ENCODE data around the gene SHISAL1. TPM values are rescaled to one million over a fixed set of nuclear protein-coding genes. Genes with fewer than 3 reads are reported as not detected.
"Not testable (repeated sequence)": the region's sequence is repeated elsewhere in the genome, so short reads cannot be mapped to it uniquely, and the experiment has no call there.

The SHISAL1 gene
- polyA plus RNA-seq, 3 donors: 1.4 to 2.7 (median 1.9) TPM

DNA sequence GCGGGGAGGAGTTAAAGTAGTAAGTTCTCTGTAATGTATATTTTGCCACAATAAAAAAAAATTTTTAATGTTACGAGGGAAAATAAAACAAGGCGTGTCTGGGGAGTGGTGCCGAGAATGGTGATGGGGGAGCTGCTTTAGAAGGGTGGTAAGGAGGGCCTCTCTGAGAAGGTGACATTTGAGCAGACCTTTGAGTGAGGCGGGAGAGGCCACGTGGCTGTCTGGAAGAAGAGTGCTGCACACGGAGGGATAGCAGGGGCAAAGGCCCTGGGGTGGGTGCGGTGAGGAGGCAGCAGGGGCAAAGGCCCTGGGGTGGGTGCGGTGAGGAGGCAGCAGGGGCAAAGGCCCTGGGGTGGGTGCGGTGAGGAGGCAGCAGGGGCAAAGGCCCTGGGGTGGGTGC lies 10.4 kb downstream of the SHISAL1 start:
- DNase-seq: not testable (repeated sequence)

DNA sequence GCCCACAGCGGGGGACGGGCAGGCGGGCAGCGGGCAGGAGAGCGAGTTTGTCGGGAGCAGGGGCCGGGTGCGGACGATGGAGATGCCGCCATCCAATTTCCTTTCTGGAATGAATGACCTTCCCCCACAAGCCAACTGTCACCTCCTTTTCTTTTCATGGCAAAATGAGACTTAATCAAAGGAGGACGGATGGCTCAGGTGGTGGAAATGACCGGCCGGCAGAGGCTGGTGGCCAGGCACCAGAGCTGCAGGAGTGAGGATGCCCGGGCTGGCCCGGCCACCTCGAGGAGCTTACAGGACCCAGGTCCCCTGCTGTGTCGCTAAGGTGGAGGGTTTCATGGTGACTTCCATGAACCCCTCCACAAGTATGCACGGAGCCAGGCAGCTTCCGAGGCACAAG lies 11.7 kb downstream of the SHISAL1 start:
- no peak for DNase-seq

DNA sequence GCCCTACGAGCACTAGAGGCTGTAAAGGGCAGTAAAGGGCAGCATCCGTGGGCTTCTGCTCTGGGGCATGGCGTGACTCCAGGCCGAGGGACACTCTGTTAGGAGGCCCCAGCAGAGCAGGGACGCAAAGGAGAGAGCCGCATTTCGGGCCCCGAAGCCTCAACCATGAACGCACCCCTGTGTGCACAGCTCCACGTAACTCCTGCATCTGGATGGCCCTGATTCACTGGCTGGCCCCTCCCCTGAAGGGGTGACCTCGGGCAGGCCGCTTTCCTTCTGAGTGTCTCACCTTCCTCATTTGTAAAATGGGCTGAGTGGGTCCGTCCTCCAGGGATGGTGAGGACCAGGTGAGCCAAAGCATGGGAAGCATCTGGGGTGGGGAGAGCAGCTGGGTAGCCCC lies 13.6 kb downstream of the SHISAL1 start:
- DNase-seq: no peak

DNA sequence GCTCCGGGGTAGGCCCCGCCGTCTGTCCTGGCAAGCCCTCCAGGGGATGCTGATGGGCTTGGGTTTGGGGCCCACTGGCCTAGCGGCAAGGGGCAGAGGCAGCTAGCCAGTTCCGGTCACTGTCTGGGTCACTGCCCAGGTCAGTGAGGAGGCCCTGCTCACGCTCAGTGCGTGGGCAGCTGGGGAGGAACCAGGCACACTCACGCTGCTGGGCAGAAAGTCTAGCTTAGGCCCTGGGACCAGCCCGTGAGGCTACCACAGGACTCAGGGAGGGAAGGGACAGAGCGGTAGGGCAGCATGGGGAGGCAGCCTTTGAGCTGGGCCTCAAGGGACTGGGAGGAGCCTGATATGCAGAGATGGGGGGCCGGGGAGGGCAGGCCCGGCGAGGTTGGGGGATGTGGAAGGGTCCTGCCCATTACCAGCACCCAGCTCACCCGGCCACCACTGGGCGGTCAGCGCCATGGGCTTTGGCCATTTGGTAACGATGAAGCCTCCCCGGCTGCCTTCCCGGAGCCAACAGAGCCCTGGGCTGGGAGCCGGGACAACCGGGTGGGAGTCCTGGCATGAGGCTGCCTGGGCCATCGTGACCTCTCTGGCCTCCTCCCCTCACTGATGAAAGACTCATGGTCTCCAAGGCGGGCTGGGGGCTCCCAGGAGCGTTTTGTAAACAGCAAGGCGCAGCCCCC lies 14.2 kb downstream of the SHISAL1 start:
- DNase-seq: peak; percentile 42

DNA sequence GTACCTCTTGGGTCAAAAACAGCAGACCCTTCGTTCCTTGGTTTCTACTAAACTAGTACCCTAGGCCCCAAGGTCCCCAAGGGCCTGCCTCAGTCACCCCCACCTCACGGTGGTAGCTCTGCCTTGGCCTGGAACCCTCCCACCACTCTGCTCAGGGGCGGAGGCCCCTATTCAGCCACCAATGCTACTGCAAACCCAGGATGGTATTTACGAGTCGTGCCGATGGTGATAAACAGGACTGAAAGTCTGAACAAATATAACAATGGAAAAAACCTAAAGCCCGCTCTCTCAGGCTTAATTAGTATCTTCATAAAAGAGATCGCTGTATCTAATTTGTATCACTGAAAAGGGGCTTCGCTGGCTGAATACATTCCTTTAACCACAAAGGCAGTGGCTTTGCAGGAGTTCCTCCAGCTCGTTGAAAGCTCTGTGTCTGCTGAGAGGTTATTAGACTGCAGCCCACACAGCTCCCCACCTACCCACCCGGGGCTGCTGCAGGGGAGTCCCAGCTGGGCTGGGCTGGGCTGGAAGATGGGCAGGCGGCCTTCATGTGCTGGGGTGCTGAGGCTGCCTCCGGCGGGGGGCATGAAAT lies 15.2 kb downstream of the SHISAL1 start:
- no peak for DNase-seq

DNA sequence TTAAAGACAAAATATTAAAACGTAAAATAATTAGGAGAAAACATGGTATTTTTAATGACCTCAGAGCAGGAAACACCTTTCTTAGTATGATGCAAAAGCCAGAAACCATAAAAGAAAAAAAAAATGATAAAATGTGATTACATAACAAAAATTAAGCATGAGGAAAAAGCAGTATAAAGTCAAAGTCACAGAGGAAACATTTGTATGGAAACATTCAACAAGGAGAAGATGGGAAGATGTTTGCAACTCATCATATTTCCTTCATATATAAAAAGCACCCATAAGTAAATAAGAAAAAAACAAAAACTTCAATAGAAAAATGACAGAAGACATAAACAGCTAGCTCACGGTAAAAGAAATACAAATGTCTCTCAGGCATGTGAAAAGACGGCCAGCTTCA lies 17.3 kb downstream of the SHISAL1 start:
- no peak for DNase-seq

DNA sequence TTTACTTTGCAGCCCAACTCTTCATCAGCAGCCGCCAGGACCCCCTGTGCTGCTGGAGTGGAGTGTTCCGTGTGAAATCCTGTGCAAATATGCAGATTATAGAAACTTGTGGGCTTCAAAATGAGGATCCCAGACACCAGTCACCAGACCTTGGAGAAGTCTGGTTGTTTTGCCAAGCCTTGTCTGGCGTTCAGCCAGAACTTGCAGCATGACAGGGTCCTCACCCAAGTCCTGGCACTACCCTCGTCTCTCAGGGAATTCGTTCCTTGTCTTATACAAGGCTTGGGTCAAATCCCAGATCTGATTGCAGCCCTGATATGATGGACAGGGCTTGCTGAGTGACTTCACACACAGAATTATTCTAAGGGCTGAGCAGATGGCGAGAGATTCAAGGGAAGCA lies 18.9 kb downstream of the SHISAL1 start:
- DNase-seq: no peak

DNA sequence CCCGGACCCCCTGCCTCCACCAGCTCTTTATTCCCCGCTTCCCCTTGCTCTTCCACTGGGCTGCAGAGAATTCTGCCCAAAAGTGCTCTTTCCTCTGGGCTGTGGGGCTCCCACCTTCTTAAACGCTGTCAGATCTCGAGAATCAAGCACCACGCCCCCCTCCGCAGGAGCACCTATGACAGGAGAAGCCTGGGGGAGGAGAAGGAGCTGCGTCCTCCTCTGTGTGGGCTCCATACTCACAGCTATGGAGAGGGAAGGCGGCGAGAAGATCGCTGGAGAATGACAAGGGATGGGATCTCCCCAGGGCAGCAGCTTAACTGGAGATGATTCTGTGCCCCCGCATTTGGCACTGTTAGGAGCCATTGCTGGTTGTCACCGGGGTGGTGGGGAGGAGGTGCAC lies 19.7 kb downstream of the SHISAL1 start:
- no peak for DNase-seq

DNA sequence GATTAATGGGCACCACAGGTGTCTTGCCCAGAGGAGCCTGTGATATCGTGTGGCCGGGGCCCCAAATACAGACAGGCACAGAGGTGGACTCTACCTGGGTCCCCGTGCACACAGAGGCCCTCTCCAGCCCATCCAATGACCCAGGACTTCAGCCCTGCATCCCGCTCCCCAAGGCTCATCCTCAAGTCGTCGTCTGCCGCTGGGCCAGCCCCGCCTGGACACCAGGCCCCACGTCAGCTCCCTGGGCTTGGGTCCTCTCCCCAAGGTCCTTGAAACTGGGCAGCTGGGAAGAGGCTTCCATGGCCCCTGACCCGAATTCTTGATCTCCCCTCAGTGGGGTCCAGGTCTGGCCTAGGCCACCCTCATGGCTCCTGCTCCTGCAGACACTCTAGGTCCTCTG lies 20.2 kb downstream of the SHISAL1 start:
- no peak for DNase-seq

DNA sequence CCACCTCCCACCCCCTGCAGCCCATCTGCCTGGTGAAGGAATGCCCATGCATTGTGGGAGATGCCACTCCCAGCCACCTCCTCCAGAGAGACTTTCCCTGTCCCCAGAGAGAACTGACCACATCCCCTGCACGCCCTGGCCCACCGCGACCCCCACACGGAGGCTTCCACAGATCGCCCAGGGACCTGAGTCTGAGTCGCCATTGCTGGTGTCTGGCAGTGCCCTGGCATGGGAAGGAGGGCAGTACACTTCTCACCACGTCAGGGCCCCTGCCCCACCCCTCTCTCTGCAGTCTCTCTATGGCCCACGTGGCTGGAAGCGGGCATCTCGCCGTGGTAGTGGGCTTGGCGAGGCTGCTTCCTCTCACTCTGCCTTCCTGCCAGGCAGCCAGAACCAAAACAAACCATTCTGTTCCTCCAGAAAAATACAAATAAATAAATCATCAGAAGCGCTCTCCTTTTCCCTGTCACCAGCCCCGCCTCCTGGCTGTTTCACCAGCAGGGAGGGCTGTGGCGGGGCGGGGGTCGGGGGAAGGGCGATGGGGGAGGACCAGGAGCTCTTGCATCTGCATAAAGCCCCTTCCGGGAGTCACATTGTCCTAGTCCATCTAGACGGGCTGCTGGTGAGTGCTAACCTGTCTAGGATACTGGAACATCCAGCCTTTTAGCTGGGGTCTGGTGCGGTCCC lies 20.9 kb downstream of the SHISAL1 start:
- DNase-seq: peak; percentile 50

DNA sequence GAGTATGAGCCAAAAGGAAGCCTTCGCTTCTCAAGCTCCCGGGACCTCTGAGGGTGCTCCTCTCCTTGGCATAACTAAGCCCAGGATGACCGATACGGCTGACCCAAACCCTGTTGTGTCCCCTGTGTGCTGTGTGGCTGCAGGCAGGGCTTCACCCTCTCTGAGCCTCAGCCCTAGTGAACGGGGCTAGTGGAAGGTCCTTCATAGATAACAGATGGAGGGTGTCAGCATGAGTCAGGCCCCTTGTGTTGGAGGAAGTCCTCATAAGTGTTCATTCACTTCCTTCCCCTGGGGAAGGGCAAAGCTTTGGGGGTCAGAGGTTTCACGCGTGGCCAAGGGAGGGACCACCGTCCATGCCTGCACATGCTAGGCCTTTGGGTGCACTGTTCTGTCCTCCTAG lies 21.5 kb downstream of the SHISAL1 start:
- DNase-seq: no peak

DNA sequence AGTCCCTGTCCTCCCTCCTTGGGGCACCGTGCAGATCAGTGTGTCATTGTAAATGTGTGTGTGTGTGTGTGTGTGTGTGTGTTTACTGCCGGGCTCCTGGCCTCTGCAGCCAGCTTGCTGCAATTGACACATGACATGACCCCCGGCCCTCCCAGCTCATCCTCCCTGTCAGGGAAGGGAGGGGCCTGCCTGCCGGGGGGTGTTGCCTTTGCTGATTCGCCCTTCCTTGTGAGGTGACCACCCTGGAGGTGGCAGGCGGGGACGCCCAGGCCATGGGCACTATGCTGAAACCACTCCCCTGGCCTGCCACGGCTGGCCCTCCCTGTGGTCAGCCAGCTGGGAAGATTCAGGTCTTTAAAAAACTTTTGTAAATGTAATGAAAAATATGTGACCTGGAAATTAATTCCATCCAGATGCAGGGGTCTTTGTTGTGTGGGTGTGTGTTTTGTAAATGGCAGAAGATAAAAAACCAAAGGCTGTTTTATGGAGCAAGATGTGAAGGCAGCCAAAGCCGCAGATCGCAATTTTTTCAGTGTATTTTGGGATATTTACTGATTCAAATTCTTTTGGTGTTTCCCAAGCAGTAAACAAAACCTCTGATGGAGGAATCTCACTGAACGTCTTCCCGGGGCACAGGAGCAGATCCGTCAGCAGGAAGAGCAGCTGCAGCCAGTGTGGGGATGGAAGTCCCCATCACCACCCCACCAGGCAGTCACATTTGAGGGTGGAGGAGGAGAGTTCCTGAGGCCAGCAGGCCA lies 23.2 kb downstream of the SHISAL1 start:
- DNase-seq: peak; percentile 49

DNA sequence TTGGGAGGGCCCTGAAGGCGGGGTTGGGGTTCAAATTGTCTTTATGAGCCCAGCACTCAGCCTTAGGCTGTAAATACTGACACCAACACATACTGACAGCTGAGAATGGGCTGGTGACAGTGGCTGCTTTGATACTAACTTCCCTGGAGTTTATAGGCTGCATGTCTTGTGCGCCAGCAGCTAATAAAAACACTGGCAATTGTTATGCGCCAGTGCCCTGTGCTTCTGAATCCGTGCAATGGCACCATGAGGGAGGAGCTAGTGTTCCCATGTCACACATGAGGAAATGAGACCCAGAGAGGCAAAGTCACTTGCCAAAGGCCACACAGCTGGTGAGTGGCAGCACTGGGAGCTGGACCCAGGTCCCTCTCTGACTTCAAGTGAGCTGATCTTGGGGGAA lies 23.8 kb downstream of the SHISAL1 start:
- no peak for DNase-seq

DNA sequence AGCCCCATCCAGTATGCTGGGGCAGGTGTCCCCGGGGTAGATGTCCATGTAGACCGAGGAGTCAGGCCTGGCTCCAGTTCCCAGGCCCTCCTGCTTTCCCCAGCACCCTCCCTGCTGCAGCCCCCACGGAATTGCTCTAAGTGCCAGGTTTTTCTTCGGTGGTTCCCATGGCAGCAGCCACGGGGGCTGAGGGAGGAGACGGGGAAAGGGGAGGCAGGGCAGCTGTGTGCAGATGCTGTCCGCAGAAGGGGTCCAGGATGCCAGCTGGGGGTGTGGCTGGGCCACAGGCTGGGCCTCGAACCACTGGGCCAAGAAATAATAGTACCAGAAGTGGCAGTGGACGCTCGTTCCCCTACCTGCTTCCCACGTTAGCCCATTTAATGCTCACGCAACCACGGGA lies 25.0 kb downstream of the SHISAL1 start:
- DNase-seq: no peak

DNA sequence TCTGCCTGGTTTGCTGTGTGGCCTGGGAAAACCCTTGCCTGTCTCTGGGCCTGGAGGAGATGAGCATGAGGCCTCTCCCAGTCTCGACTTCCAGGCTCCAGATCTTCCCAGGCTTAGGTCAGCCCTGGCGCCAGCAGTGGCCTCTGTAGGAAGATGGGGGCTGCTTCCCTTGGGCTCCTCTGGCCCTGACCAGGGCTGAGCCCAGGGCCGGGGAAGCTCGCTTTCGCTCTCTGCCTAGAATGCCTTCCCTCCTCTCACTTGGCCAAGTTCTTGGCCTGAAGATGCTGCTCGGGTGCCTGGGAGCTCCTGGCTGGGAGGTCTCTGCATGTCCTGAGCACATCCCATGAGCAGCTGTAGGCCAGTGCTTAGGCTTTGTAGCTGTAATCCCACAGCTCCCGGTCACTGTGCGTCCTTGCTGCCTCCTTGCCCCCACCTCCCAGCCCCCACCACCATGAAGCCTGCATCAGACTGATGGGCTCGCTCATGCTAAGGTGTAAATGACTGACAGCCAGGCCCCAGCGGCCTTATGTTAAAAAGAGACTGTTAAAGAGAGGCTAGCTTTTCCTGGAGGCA lies 25.5 kb downstream of the SHISAL1 start:
- DNase-seq: no peak

DNA sequence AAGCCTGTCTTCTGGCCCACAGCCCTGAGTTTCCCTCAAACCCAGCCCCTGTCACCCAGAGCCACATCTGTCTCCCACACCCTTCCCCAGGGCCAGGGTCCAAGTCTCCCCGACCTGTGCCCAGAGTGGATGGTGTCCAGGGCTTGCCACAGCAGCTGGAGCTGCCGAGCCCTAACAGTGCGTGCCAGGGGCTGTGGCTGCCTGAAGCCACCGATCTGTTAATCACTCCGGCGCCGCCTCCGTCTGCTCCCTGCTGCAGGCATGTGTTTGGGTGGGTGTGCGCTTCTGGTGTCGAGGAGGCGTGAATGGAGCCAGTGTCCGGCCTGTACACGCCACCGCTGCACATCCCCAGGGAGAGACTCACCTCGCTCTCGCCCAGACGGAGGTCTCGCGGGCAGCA lies 26.1 kb downstream of the SHISAL1 start:
- no peak for DNase-seq

DNA sequence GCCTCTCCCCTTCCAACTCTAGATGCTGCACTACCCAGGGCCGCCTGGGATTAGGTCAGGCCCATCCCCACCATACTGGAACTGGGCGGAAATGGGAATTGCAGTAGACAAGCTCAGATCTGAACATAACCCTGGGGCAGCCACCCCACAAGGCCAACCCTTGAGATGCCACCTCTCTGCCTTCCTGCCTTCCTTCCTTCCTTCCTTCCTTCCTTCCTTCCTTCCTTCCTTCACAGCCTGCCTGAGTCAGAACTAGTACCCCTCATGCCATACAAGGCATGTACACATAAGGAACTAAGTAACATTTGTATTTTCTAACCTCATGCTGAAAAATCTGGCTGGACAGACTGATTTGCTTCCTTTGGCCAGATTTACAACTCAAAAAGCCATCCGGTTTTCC lies 28.0 kb downstream of the SHISAL1 start:
- no peak for DNase-seq

DNA sequence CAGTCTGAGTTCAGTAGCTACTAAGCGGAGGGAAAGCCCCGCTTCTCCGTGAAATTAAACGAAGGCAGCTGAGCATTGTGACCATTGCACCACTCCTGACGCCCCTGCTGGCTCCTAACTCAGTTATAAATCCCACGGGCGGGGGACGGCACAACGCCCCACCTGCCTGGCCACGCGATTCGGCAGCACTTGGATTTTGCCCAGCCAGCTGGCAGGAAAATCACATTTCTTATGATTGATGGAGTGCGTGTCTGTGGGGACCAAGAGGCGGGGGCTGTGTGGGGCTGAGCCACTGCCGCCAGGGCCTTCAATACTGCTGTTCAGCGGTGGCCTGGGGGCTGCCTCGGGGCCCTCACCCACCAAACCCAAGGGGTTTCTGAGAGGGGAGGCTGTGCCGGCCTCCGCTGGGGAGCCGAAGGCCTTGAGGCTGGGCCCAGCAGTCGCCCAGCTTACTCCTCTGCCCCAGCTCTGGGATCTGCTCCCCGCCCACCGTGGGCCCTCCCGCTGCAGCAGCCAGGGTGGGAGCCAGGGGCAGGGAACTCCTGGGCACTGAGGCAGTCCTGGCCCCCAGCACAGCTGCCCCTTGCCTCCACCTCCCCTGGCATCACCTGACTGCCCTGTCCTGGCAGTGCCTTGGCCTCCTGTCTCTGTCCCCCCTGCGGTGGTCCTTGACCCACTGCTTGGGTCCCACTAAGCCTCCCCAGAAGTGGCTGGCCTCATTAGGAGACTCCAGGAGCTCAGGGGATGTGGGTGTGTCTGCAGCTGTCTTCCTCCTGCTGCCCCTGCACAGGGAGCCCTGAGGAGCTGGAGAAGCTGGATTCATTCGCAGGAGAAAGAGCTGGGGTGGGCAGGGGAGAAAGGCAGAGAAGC lies 30.7 kb downstream of the SHISAL1 start:
- no peak for DNase-seq

DNA sequence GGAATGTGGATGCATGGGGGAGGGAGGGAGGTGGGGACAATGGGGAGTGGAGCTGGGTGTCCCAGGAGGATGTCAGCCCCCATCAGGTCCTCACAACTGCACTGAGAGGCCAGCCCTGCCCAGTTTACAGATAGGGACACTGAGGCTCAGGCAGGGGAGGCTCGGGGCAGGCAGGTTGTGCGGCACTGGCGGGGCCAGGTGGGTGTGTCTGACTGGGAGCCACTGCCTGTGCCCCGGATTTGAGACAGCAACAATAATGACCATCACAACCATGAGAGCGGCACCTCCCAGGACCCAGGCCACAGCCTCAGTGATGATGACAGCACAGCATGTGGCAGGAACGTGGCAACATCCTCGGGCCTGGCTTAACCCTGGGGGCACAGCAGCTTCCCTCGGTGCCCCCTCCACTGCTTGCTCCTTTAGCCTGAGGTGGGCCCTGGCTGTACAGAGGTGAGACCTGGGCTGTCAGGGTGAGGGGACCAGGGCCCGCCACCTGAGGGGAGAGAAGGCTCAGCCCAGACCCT lies 32.0 kb downstream of the SHISAL1 start:
- no peak for DNase-seq

DNA sequence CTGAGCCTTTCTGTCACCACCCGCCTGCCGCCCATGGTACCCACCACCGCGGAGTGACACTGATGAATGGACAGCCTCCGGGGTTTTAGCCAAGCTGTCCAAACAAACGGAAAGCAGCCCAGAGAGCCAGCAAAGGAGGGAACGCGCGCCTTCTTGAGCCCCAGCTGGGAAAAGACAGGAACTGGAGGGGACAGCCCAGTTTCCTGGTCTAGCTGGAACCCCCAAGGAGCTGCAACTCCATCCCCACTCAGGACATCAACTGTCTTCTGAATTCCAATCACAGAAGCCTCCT lies 33.7 kb downstream of the SHISAL1 start:
- DNase-seq: no peak
